Loucy (cell line): ENCODE results near the gene DNAJC30.
A peak's percentile ranks its signal among the peaks of the same experiment; 100 is the strongest.

Source experiments
- H2AFZ ChIP-seq: fragments of 200-600 bp; sonication (generic); 2 replicates; pipeline ENCODE4 v1.6.0; 2016; ENCODE audit warnings: antibody characterized with exemption, mild to moderate bottlenecking, low read length, moderate library complexity
- H3F3A ChIP-seq: fragments of 200-600 bp; 2 replicates; pipeline ENCODE4 v1.6.0; 2016; ENCODE audit warnings: antibody characterized with exemption, low read depth, mild to moderate bottlenecking
- H3K27me3 ChIP-seq: fragments of 200-600 bp; sonication (generic); 2 replicates; pipeline ENCODE4 v1.6.1; 2014; ENCODE audit warnings: low read length, mild to moderate bottlenecking; ENCODE audit not compliant: insufficient read depth, poor library complexity, severe bottlenecking
- H3K36me3 ChIP-seq: fragments of 200-600 bp; sonication (generic); 2 replicates; pipeline ENCODE4 v1.6.1; 2016; ENCODE audit warnings: low read length; ENCODE audit not compliant: insufficient read depth
- H3K4me1 ChIP-seq: fragments of 200-600 bp; sonication (generic); 2 replicates; pipeline ENCODE4 v1.5.1; 2014; ENCODE audit warnings: low read length, mild to moderate bottlenecking; ENCODE audit not compliant: insufficient read depth, poor library complexity, severe bottlenecking
- H3K4me2 ChIP-seq: fragments of 200-600 bp; sonication (generic); 2 replicates; pipeline ENCODE4 v1.6.0; 2014; ENCODE audit warnings: antibody characterized with exemption, low read length, low read depth, mild to moderate bottlenecking; ENCODE audit not compliant: poor library complexity, severe bottlenecking
- H3K4me3 ChIP-seq: fragments of 200-600 bp; sonication (generic); 2 replicates; pipeline ENCODE4 v1.5.1; 2014; ENCODE audit warnings: low read length, mild to moderate bottlenecking, mixed read lengths; ENCODE audit not compliant: poor library complexity, severe bottlenecking
- H3K79me2 ChIP-seq: fragments of 200-600 bp; sonication (generic); 2 replicates; pipeline ENCODE4 v1.6.1; 2014; ENCODE audit warnings: low read length; ENCODE audit not compliant: insufficient read depth
- H3K9ac ChIP-seq: fragments of 200-600 bp; sonication (generic); 2 replicates; pipeline ENCODE4 v1.6.0; 2014; ENCODE audit warnings: mild to moderate bottlenecking, low read depth, low read length, moderate library complexity; ENCODE audit not compliant: poor library complexity, severe bottlenecking
- H3K9me2 ChIP-seq: fragments of 200-600 bp; sonication (generic); replicated peaks from 2 replicates; pipeline ENCODE4 v1.6.1; 2016; ENCODE audit warnings: low read depth, low read length, mixed read lengths
- H3K9me3 ChIP-seq: fragments of 200-600 bp; sonication (generic); 2 replicates; pipeline ENCODE4 v1.6.1; 2014; ENCODE audit warnings: mild to moderate bottlenecking, antibody characterized with exemption, low read length, low read depth; ENCODE audit not compliant: insufficient read depth
- H4K20me1 ChIP-seq: fragments of 200-600 bp; sonication (generic); 2 replicates; pipeline ENCODE4 v1.6.0; 2014; ENCODE audit warnings: antibody characterized with exemption, low read length, mild to moderate bottlenecking; ENCODE audit not compliant: insufficient read depth, poor library complexity, severe bottlenecking
- EZH2phosphoT487 ChIP-seq: fragments of 200-600 bp; IDR thresholded peaks from 2 replicates; pipeline ENCODE4 v1.6.1; 2018; ENCODE audit warnings: antibody characterized with exemption, mild to moderate bottlenecking, moderate library complexity, borderline replicate concordance
- TF ChIP-seq, protein P1 (sequence below): fragments of 200-600 bp; sonication (generic); conservative IDR thresholded peaks from 2 replicates; pipeline ENCODE4 v1.5.1; 2014; ENCODE audit warnings: mild to moderate bottlenecking, antibody characterized with exemption, low read length

The DNAJC30 gene

DNA sequence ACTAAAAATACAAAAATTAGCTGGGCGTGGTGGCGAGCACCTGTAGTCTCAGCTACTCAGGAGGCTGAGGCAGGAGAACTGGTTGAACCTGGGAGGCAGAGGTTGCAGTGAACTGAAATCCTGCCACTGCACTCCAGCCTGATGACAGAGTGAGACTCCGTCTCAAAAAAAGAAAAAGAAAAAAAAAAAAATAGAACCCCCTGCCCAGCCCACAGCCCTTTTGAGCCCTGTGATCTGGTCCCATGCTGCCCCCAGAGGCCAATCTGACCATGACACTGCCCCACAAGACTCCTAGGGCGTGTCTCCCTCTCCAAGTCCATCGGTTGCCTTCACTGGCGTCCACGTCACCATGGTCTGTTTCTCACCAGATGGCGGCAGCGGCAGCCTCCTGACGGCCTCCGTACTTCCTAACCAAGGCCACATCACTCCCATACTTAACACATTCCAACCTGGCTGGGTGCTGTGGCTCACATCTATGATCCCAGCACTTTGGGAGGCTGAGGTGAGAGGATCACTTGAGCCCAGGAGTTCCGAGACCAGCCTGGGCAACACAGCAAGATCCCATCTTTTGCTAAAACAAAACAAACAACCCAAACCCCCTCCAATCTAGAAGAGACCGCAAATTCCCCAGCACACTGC, 18.2 kb upstream of the DNAJC30 start:
- H3K4me3 ChIP-seq, result no peak overlapping the region
- H3K4me1 ChIP-seq, result no peaks in the 10 kb centered on the region
- H3K9me3 ChIP-seq, result no peaks in the 10 kb centered on the region
- no peak overlapping the region for H3K9ac ChIP-seq
- TF ChIP-seq, protein P1, sequence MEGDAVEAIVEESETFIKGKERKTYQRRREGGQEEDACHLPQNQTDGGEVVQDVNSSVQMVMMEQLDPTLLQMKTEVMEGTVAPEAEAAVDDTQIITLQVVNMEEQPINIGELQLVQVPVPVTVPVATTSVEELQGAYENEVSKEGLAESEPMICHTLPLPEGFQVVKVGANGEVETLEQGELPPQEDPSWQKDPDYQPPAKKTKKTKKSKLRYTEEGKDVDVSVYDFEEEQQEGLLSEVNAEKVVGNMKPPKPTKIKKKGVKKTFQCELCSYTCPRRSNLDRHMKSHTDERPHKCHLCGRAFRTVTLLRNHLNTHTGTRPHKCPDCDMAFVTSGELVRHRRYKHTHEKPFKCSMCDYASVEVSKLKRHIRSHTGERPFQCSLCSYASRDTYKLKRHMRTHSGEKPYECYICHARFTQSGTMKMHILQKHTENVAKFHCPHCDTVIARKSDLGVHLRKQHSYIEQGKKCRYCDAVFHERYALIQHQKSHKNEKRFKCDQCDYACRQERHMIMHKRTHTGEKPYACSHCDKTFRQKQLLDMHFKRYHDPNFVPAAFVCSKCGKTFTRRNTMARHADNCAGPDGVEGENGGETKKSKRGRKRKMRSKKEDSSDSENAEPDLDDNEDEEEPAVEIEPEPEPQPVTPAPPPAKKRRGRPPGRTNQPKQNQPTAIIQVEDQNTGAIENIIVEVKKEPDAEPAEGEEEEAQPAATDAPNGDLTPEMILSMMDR, result peak; percentile 64
- TF ChIP-seq EZH2phosphoT487, result no peak
- H4K20me1 ChIP-seq, result no peaks in the 10 kb centered on the region
- no peaks in the 10 kb centered on the region for H3K79me2 ChIP-seq
- no peaks in the 10 kb centered on the region for H3K27me3 ChIP-seq
- no peak overlapping the region for H3K4me2 ChIP-seq
- H3F3A ChIP-seq, result no peaks in the 10 kb centered on the region
- peaks cover 24% of the 10 kb centered on the region; the same call in 1 of the 2 replicates for H3K36me3 ChIP-seq
- no peak overlapping the region for H2AFZ ChIP-seq
- no peaks in the 10 kb centered on the region for H3K9me2 ChIP-seq

DNA sequence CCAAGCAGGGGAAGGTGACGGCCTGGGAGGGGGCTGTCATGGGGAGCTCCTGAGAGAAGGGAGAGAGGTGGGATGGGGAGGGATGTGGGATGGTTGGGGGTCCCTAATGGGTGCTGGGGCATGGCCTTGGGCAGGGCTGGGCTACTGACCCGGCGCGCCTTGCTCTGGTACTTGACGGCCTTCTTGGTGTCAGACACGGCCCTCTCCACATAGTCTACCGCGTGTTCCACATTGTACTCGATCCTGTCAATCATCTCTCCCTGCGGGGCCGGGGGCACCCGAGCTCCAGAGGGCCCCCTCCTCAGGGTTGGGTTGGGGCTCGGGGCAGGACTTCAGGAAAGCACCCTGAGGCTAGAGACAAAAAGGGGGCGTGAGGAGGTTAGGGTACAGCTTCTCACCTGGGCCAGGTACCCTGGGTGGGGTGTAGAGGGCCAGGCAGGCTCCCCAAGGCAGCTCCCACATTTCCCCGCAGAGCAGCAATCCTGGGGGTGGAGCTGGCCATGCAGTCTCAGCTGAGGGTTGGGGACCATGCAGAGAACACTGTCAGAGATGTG, 17.4 kb upstream of the DNAJC30 start:
- Histone ChIP-seq H4K20me1 (no peaks in the 10 kb centered on the region), H3K9ac (no peak overlapping the region), H2AFZ (no peak overlapping the region), H3K27me3 (no peaks in the 10 kb centered on the region), H3K4me3 (no peak overlapping the region), H3F3A (no peaks in the 10 kb centered on the region), H3K36me3 (peaks cover 32% of the 10 kb centered on the region; the same call in 1 of the 2 replicates), H3K9me2 (no peaks in the 10 kb centered on the region), H3K79me2 (no peaks in the 10 kb centered on the region), H3K4me1 (no peaks in the 10 kb centered on the region), H3K4me2 (no peak overlapping the region), H3K9me3 (no peaks in the 10 kb centered on the region)
- no peak for TF ChIP-seq EZH2phosphoT487
- TF ChIP-seq, protein P1, result no peak

DNA sequence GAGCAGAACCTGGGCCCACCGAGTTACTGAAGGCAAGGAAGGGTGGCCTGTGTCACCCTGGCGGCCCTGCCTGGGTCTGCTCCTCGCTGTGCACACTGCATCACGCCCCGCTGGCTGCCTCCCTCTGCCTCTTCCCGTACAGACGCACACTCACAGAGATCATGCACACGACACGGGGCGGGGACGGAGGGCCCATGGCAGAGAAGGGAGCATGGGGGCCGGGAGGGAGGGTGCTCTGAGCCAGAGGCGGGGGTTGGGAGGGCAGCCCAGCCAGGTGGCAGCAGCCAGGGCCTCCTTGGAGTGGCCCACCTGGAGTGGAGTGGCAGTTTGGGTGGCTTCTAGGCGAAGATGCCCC, 16.8 kb upstream of the DNAJC30 start:
- Histone ChIP-seq H3K4me3 (no peak overlapping the region), H3K9ac (no peak overlapping the region), H3K9me3 (no peaks in the 10 kb centered on the region), H4K20me1 (no peaks in the 10 kb centered on the region), H2AFZ (no peak overlapping the region), H3K36me3 (peaks cover 35% of the 10 kb centered on the region; the same call in 1 of the 2 replicates), H3K4me2 (no peak overlapping the region), H3K27me3 (no peaks in the 10 kb centered on the region), H3K9me2 (no peaks in the 10 kb centered on the region), H3K79me2 (no peaks in the 10 kb centered on the region), H3F3A (no peaks in the 10 kb centered on the region), H3K4me1 (no peaks in the 10 kb centered on the region)
- TF ChIP-seq, protein P1, result no peak
- TF ChIP-seq EZH2phosphoT487, result no peak
